H9 (cell line): ENCODE results near the gene HNMT. TPM values are rescaled to one million over a fixed set of nuclear protein-coding genes. Genes with fewer than 3 reads are reported as not detected.

Source experiments
- DNase-seq: peaks from one replicate; pipeline ENCODE4 v3.0.0-alpha.2; 2017
- H2AFZ ChIP-seq: one replicate; pipeline ENCODE4 v1.6.1; 2013; ENCODE audit warnings: mild to moderate bottlenecking, low read length, control low read depth, moderate library complexity
- H2AK5ac ChIP-seq: 2 replicates; pipeline ENCODE4 v1.6.1; 2013; ENCODE audit warnings: low read length, control low read depth, mixed read lengths; ENCODE audit not compliant: insufficient read length
- H2BK120ac ChIP-seq: one replicate; pipeline ENCODE4 v1.6.1; 2013; ENCODE audit warnings: low read depth, mild to moderate bottlenecking, low read length, control low read depth, inconsistent platforms; ENCODE audit not compliant: poor library complexity, severe bottlenecking
- H2BK12ac ChIP-seq: 2 replicates; pipeline ENCODE4 v1.6.1; 2013; ENCODE audit warnings: low read length, control low read depth, mixed read lengths, low read depth; ENCODE audit not compliant: insufficient read length
- H2BK15ac ChIP-seq: 2 replicates; pipeline ENCODE4 v1.6.1; 2013; ENCODE audit warnings: low read depth, low read length, control low read depth
- H2BK20ac ChIP-seq: one replicate; pipeline ENCODE4 v1.6.1; 2013; ENCODE audit warnings: low read depth, mild to moderate bottlenecking, low read length, control low read depth, inconsistent platforms; ENCODE audit not compliant: poor library complexity, severe bottlenecking
- H2BK5ac ChIP-seq: 2 replicates; pipeline ENCODE4 v1.6.1; 2013; ENCODE audit warnings: low read length, control low read depth, mixed read lengths; ENCODE audit not compliant: insufficient read length
- H3K14ac ChIP-seq: 2 replicates; pipeline ENCODE4 v1.6.1; 2013; ENCODE audit warnings: low read length, control low read depth; ENCODE audit not compliant: insufficient read depth
- H3K18ac ChIP-seq: 2 replicates; pipeline ENCODE4 v1.6.1; 2013; ENCODE audit warnings: low read depth, mild to moderate bottlenecking, mixed read lengths, low read length, control low read depth; ENCODE audit not compliant: insufficient read length
- H3K23ac ChIP-seq: 2 replicates; pipeline ENCODE4 v1.6.1; 2013; ENCODE audit warnings: low read length, control low read depth, mixed read lengths, low read depth; ENCODE audit not compliant: insufficient read length
- H3K23me2 ChIP-seq: 2 replicates; pipeline ENCODE4 v1.6.1; 2013; ENCODE audit warnings: low read depth, mild to moderate bottlenecking, mixed read lengths, low read length, control low read depth; ENCODE audit not compliant: insufficient read length, poor library complexity, severe bottlenecking
- H3K27ac ChIP-seq: 2 replicates; pipeline ENCODE4 v1.5.1; 2013; ENCODE audit warnings: low read length, control low read depth, mixed read lengths, low read depth; ENCODE audit not compliant: insufficient read length
- H3K27me3 ChIP-seq: 2 replicates; pipeline ENCODE4 v1.6.1; 2013; ENCODE audit warnings: low read length, control low read depth, inconsistent platforms; ENCODE audit not compliant: insufficient read depth
- H3K4ac ChIP-seq: 2 replicates; pipeline ENCODE4 v1.6.1; 2013; ENCODE audit warnings: low read depth, mild to moderate bottlenecking, control low read depth, inconsistent platforms, low read length, moderate library complexity
- H3K4me1 ChIP-seq: 2 replicates; pipeline ENCODE4 v1.6.1; 2013; ENCODE audit warnings: low read length, control low read depth, inconsistent platforms; ENCODE audit not compliant: insufficient read depth
- H3K4me2 ChIP-seq: 2 replicates; pipeline ENCODE4 v1.6.1; 2013; ENCODE audit warnings: low read length, control low read depth, mixed read lengths; ENCODE audit not compliant: insufficient read length, insufficient read depth
- H3K56ac ChIP-seq: 2 replicates; pipeline ENCODE4 v1.6.1; 2013; ENCODE audit warnings: low read depth, mild to moderate bottlenecking, mixed read lengths, low read length, control low read depth; ENCODE audit not compliant: insufficient read length
- H3K79me1 ChIP-seq: 2 replicates; pipeline ENCODE4 v1.6.1; 2013; ENCODE audit warnings: low read depth, mild to moderate bottlenecking, moderate library complexity, low read length, control low read depth, inconsistent platforms; ENCODE audit not compliant: insufficient read depth, poor library complexity, severe bottlenecking
- H3K79me2 ChIP-seq: 2 replicates; pipeline ENCODE4 v1.6.1; 2013; ENCODE audit warnings: low read length, control low read depth, inconsistent platforms; ENCODE audit not compliant: insufficient read depth
- H3K9ac ChIP-seq: 2 replicates; pipeline ENCODE4 v1.6.1; 2013; ENCODE audit warnings: low read length, control low read depth, mixed read lengths; ENCODE audit not compliant: insufficient read length; ENCODE audit errors: extremely low read depth
- H3K9me3 ChIP-seq: one replicate; pipeline ENCODE4 v1.6.1; 2013; ENCODE audit warnings: low read depth, low read length, inconsistent platforms; ENCODE audit not compliant: control insufficient read depth
- H3T11ph ChIP-seq: one replicate; pipeline ENCODE4 v1.6.1; 2013; ENCODE audit warnings: mild to moderate bottlenecking, low read length, control low read depth, inconsistent platforms
- H4K20me1 ChIP-seq: one replicate; pipeline ENCODE4 v1.6.1; 2013; ENCODE audit not compliant: control insufficient read depth, insufficient read length, insufficient read depth
- H4K5ac ChIP-seq: 2 replicates; pipeline ENCODE4 v1.6.1; 2013; ENCODE audit warnings: low read depth, mild to moderate bottlenecking, mixed read lengths, low read length, control low read depth; ENCODE audit not compliant: insufficient read length
- H4K8ac ChIP-seq: replicated peaks from 2 replicates; pipeline ENCODE4 v1.6.1; 2013; ENCODE audit warnings: low read length, control low read depth, mixed read lengths, low read depth; ENCODE audit not compliant: insufficient read length
- H4K91ac ChIP-seq: 2 replicates; pipeline ENCODE4 v1.6.1; 2013; ENCODE audit warnings: low read depth, mild to moderate bottlenecking, moderate library complexity, mixed read lengths, low read length, control low read depth; ENCODE audit not compliant: insufficient read length
- H3K27ac Mint-ChIP-seq, 3 experiments: 2 replicates in 2 of 3; 3 replicates in 1 of 3; pipeline ENCODE4 v1.8.0; 2020 to 2021; ENCODE audit warnings: mixed read lengths in 3 of 3, mild to moderate bottlenecking in 1 of 3, moderate library complexity in 1 of 3
- H3K27me3 Mint-ChIP-seq: 2 replicates; pipeline ENCODE4 v1.8.0; 2021; ENCODE audit warnings: low read depth, mild to moderate bottlenecking, moderate library complexity, mixed read lengths
- H3K36me3 Mint-ChIP-seq, 3 experiments: 2 replicates in 2 of 3; 3 replicates in 1 of 3; pipeline ENCODE4 v1.8.0; 2020 to 2021; ENCODE audit warnings: low read depth in 3 of 3, mixed read lengths in 3 of 3; ENCODE audit not compliant: insufficient read depth in 1 of 3
- H3K4me1 Mint-ChIP-seq, 2 experiments: 2 replicates each; pipeline ENCODE4 v1.8.0; 2020; ENCODE audit warnings: mixed read lengths in 2 of 2
- H3K4me3 Mint-ChIP-seq, 2 experiments: 2 replicates in 1 of 2; 3 replicates in 1 of 2; pipeline ENCODE4 v1.8.0; 2020 to 2021; ENCODE audit warnings: mild to moderate bottlenecking in 2 of 2, mixed read lengths in 2 of 2, moderate library complexity in 1 of 2
- H3K9me3 Mint-ChIP-seq, 2 experiments: 2 replicates in 1 of 2; 3 replicates in 1 of 2; pipeline ENCODE4 v1.8.0; 2020; ENCODE audit warnings: mild to moderate bottlenecking in 2 of 2, mixed read lengths in 2 of 2, moderate library complexity in 1 of 2
- CTCF ChIP-seq: fragments of 200-600 bp; sonication (generic); conservative IDR thresholded peaks from 3 replicates; pipeline ENCODE4 v1.8.0; 2021; ENCODE audit warnings: antibody characterized with exemption, mild to moderate bottlenecking
- WGBS: extraction: QIAGEN DNeasy Blood & Tissue Kit; methylation state at CpG from one replicate; pipeline ENCODE4 v1.1.7; 2013; ENCODE audit warnings: missing lambda C conversion rate, low lambda C conversion rate, mixed read lengths; ENCODE audit not compliant: insufficient read length; ENCODE audit errors: extremely low coverage; 5-methylcytosine and 5-hydroxymethylcytosine counted together
- total RNA-seq: library from RNA; stranded (reverse); gene quantifications from 2 replicates; pipeline ENCODE4 v1.2.1, GENCODE V29; 2021

HNMT gene
- total RNA-seq, 1 experiment from 2014 or later, result 1.3 TPM

- Histone ChIP-seq H4K8ac (no peak overlapping the region), H4K20me1 (no peaks in the 10 kb centered on the region), H2BK15ac (no peak overlapping the region), H3K79me1 (no peaks in the 10 kb centered on the region), H3K79me2 (no peaks in the 10 kb centered on the region), H3K4me1 (no peaks in the 10 kb centered on the region; the same call in 1 of the 2 replicates), H3T11ph (no peak overlapping the region), H3K27me3 (no peaks in the 10 kb centered on the region), H3K23me2 (no peaks in the 10 kb centered on the region), H3K9ac (no peak overlapping the region), H3K4ac (no peak overlapping the region), H2BK20ac (no peak overlapping the region), H4K5ac (no peak overlapping the region), H3K27ac (no peak overlapping the region), H3K56ac (no peak overlapping the region), H3K23ac (no peak overlapping the region), H3K9me3 (no peaks in the 10 kb centered on the region), H2AFZ (no peak overlapping the region), H3K4me2 (no peak overlapping the region), H2BK12ac (no peak overlapping the region), H4K91ac (no peak overlapping the region), H2BK120ac (no peak overlapping the region), H2BK5ac (no peak overlapping the region), H3K18ac (no peak overlapping the region), H3K14ac (no peak overlapping the region), H2AK5ac (no peak overlapping the region)
- no peak for TF ChIP-seq CTCF
- H3K36me3 Mint-ChIP-seq, result no peaks in the 10 kb centered on the region
- H3K4me1 Mint-ChIP-seq, result peaks cover 8 to 26% of the 10 kb centered on the region in 2 experiments
- no peak overlapping the region for H3K4me3 Mint-ChIP-seq
- no peaks in the 10 kb centered on the region for H3K27me3 Mint-ChIP-seq
- WGBS, result no CpG with 5 or more reads among the region's 3 CpGs
- H3K27ac Mint-ChIP-seq, result 0 out of 7 replicates have a peak overlapping the region, but pooled peaks of 1 of the 3 experiments have one; percentile 40
- no peaks in the 10 kb centered on the region for H3K9me3 Mint-ChIP-seq
- DNase-seq, result no peak
These were observed 12.0 kb downstream of the HNMT start for GRCh38 chr2:137976274-137976673.
